ENCODE measurements around the gene TRIM61.
A peak's percentile ranks its signal among the peaks of the same experiment; 100 is the strongest.
"Not testable (repeated sequence)": the region's sequence is repeated elsewhere in the genome, so short reads cannot be mapped to it uniquely, and the experiment has no call there.

TRIM61 gene

GRCh38 chr4:164943192-164943591 is 34.3 kb downstream of the TRIM61 start:
- no peak for DNase-seq (ENCODE audit: insufficient read length, low spot score)
- TF ChIP-seq, protein P1, sequence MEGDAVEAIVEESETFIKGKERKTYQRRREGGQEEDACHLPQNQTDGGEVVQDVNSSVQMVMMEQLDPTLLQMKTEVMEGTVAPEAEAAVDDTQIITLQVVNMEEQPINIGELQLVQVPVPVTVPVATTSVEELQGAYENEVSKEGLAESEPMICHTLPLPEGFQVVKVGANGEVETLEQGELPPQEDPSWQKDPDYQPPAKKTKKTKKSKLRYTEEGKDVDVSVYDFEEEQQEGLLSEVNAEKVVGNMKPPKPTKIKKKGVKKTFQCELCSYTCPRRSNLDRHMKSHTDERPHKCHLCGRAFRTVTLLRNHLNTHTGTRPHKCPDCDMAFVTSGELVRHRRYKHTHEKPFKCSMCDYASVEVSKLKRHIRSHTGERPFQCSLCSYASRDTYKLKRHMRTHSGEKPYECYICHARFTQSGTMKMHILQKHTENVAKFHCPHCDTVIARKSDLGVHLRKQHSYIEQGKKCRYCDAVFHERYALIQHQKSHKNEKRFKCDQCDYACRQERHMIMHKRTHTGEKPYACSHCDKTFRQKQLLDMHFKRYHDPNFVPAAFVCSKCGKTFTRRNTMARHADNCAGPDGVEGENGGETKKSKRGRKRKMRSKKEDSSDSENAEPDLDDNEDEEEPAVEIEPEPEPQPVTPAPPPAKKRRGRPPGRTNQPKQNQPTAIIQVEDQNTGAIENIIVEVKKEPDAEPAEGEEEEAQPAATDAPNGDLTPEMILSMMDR (IDR thresholded peaks at IDR 0.05; ENCODE audit: insufficient read depth, missing control alignments), result no peak
- FAIRE-seq, result no peak

DNA sequence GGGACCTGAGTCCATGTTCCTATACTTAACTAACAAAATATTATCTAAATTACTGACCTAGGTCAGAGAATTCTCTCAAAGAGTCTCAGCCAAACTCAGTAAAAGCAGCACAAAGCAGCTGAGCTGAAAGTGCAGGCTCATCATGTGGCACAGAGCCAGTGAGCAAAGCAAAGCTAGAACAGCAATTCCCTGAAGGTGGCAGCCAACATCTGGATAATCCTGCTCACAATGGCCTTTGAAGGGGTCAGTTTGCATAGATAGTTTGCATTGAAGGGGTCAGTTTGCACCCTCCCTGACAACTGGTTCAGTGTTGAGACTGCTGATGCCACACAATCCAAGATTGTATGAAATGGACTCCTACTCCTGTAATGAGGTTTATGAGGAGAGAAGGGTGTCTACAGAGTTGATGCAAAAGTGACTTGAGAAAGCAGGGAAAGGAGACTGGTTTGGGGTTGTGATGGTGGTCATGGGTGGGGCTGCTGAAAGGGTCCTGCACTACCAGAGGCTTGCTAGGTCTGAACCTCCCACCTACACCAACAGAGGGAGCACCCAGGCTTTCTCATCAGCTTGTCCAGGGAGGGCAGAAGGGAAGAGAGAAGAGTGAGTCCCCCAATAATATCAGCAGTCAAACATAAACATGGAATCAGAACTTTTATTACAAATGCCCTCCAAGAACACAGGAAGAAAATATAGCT is 39.7 kb downstream of the TRIM61 start:
- no peak for FAIRE-seq
- no peak for DNase-seq (ENCODE audit: insufficient read length, low spot score)

DNA sequence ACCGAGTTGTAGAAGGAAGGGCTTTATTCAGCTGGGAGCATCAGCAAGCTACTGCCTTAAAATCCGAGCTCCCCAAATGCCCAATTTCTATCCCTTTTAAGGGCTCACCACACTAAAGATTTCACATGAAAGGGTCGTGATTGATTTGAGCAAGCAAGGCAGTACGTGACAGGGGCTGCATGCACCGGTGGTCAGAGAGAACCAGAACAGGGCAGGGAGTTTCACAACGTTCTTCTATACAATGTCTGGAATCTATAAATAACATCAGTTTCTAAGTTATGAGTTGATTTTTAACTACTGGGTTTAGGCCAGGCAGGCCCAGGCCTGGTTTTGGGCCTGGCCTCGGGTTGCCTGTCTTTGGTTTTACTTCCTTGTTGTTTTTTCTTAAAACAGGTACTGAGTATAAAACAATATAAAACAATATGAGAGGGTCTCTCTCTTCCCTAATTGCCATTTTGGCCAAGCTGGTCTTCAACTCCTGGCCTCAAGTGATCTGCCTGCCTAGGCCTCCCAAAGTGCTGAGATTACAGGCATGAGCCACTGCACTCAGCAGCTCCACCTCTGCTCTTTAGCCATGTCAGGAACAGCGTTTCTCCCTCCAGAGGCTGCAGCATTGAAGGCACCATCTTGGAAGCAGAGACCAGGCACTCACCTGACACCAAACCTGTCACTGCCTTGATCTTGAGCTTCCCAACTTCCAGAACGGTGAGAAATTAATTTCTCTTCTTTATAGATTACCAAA is 41.4 kb downstream of the TRIM61 start:
- FAIRE-seq; DNase-seq (ENCODE audit: insufficient read length, low spot score): not testable (repeated sequence)

More for the DNA sequence above, 39.7 kb downstream of the TRIM61 start:
- TF ChIP-seq, protein P1 (IDR thresholded peaks at IDR 0.05; ENCODE audit: insufficient read depth, missing control alignments), result no peak

- DNase-seq (ENCODE audit: insufficient read length, low spot score), result no peak
- TF ChIP-seq, protein P1 (IDR thresholded peaks at IDR 0.05; ENCODE audit: insufficient read depth, missing control alignments), result peak; percentile 28
- FAIRE-seq, result no peak
These were observed 42.1 kb downstream of the TRIM61 start for GRCh38 chr4:164935363-164935762.

- TF ChIP-seq, protein P1 (IDR thresholded peaks at IDR 0.05; ENCODE audit: insufficient read depth, missing control alignments), result no peak
- DNase-seq (ENCODE audit: insufficient read length, low spot score) (no peak), FAIRE-seq (no peak)
These were observed 44.2 kb downstream of the TRIM61 start for GRCh38 chr4:164933244-164933643.

- DNase-seq (ENCODE audit: insufficient read length, low spot score), result no peak
- TF ChIP-seq, protein P1 (IDR thresholded peaks at IDR 0.05; ENCODE audit: insufficient read depth, missing control alignments), result no peak
- no peak for FAIRE-seq
These were observed 45.7 kb downstream of the TRIM61 start for GRCh38 chr4:164931551-164932324.

- DNase-seq (ENCODE audit: insufficient read length, low spot score) (no peak), FAIRE-seq (no peak)
- TF ChIP-seq, protein P1 (IDR thresholded peaks at IDR 0.05; ENCODE audit: insufficient read depth, missing control alignments), result no peak
These were observed 46.8 kb downstream of the TRIM61 start for GRCh38 chr4:164930647-164931046.

GRCh38 chr4:164927101-164927500 is 50.4 kb downstream of the TRIM61 start:
- FAIRE-seq; DNase-seq (ENCODE audit: insufficient read length, low spot score): not testable (repeated sequence)

All from D721Med (cell line).